8988T (cell line): Measurements from ENCODE around the gene FAM163B.
A peak's percentile ranks its signal among the peaks of the same experiment; 100 is the strongest.

ENCODE experiments used
- DNase-seq: peaks from one replicate; pipeline ENCODE4 v3.0.0; 2011

Gene FAM163B

GRCh38 chr9:133539991-133540697 lies 69.0 kb downstream of the FAM163B start:
- DNase-seq: no peak

DNA sequence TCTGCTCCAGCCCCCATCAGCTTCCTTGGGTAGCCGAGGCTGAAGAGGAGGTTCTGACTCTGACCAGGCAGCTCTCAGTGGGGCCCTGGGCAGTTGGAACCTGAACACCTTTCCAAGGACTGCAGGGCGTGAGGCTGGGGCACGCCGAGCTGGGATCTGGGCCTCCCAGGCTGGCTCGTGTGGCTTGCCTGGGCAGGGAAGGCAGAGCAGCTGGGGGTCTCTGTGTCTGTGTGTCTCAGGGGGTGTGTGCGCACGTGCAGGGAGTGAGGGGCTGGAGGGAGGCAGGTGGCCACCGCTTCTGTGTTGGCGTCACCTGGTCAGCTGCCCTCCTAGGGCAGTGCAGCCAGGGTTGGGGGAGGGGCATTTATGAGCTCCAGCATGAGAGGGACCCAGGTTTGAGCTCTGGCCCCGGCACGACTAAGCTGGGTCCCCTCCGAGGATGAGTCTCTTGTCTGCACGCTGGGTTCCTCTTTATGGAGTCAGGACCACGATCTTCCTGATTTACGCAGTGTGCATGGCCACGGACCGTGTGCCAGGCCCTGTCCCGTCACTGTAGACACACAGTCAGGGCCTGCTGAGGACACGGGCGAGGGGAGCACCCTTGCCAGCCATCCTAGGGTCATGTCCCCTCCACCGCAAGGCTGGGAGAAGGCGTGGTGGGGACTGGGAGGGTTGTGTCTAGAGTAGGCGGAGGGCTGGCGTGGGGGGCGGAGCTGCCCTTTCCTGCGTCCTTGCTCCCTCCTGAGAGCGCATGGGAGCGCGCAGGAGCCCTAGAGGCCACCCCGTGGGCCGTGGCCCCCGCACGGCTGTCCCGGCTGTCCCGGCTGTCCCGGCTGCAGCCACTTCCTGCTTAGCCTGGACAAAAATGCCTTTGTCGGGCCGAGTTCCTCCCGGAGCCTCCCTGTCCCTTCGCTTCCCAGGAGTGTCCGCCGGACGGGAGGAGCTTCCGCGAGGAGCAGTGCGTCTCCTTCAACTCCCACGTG lies 70.0 kb downstream of the FAM163B start:
- no peak for DNase-seq

- DNase-seq: no peak
Measured at GRCh38 chr9:133538176-133538575, 71.0 kb downstream of the FAM163B start.

DNA sequence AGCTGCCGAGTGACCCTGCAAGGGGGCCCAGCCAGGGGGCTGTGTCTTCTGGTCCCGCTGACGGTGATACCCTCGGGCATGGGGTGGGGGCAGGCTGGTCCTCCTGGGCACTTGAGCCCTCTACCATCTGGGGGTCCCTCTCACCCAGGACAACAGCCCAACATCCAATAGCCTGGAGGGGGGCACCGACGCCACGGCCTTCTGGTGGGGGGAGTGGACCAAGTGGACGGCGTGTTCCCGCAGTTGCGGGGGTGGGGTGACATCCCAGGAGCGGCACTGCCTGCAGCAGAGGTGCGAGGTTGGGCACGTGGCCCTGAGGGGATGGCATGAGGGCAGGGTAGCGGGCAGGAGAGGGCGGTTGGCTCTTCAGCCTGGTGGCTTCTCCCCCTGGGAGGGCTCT lies 71.9 kb downstream of the FAM163B start:
- DNase-seq: no peak

GRCh38 chr9:133536536-133536935 lies 72.7 kb downstream of the FAM163B start:
- DNase-seq: no peak

GRCh38 chr9:133536080-133536479 lies 73.1 kb downstream of the FAM163B start:
- DNase-seq: no peak

DNA sequence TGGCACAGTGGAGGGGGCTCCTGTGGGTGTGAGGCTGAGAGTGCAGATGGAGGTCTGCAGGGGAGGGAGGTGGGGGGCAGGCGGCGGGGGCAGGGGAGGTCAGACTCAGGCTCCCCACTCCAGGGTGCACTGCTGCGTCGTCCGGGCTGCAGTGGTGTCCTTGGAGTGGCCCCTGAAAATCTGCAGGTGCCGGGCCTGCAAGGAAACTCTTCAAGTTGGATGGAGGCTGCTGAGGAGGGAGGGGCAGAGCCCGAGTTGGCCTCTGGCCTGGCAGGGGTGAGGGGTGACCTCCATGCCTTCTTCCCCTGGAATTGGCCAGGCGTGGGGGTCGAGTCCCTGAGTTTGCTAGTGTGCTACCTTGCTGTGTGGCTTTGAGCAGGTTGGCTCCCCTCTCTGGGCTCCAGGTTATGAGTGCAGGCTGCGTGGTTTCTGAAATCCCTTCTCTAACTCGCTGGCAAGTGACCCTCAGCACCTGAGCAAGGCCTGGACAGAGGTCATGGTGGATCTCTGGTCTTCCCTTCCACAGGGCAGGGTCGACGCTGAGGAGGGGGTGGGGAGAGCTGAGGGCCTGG lies 73.8 kb downstream of the FAM163B start:
- DNase-seq: no peak

DNA sequence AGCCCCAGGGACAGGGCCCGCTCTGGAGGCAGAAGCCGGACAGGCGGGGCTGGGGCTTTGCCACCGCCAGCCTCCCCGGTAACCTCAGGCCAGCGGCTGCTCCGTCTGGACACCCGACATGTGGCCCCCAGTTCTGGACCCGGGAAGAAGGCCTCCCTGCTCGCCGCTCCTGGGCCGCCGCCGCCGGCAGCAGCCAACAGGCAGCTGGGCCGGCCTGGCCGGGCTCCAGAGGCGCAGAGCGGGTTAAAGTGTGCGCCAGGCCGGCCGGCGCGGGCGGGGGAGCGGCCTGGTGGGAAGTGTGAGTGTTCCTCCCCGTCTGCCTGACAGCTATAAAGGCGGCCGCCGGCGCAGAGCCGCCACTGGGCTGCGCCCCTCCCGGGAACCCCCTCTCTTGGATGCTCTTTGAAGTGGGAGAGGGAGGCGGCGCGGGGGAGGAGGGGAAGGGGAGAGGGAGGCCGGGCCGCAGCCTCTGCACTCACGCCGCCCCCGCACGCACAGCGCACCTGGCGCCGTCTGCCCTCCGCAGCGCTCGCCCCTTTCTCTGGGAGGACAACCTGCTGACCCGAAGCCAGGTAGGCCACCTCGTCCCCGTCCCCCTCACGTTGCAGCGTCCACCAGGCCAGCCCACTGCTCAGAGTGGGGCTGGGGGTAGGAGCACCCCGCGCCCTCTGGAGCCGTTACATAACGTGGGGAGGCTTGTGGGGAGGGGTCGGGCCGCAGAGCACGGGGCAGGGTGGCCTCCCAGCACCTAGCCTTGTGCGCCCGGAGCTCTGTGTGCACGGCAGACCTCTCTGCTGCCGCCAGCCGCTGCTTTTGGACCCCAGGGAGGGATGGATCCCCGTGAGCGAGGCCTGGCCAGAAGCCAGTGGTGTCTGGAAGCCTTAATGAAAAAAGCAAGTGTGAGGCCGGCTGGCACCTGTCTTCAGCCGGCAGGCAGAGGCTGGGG lies 74.6 kb downstream of the FAM163B start, which contains the start of gene ADAMTSL2:
Gene ADAMTSL2, plus strand, starts transcription at position 359 of the 946 bp plus-strand sequence. CDS start 2,009 bp downstream, outside the sequence.
- DNase-seq: no peak

DNA sequence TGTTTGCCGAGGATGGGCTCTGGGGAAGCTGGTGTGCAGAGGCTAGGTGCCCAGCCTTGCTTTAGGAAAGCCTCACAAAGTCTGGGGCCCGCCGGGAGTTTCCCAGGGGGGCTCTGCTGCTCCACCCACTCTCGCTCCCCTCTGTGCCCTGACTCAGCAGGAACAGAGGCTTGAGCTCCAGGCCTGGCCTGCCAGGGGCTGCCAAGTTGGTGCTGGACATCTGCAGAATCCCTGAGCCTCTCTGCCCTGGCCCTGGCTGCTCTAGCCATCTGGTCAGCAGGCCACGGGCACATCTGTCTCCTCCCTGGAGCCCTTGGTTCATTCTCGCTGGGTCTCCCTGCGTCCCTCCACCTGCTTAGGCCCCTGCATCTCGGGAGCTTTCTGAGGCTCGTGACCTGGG lies 75.3 kb downstream of the FAM163B start:
- DNase-seq: no peak

DNA sequence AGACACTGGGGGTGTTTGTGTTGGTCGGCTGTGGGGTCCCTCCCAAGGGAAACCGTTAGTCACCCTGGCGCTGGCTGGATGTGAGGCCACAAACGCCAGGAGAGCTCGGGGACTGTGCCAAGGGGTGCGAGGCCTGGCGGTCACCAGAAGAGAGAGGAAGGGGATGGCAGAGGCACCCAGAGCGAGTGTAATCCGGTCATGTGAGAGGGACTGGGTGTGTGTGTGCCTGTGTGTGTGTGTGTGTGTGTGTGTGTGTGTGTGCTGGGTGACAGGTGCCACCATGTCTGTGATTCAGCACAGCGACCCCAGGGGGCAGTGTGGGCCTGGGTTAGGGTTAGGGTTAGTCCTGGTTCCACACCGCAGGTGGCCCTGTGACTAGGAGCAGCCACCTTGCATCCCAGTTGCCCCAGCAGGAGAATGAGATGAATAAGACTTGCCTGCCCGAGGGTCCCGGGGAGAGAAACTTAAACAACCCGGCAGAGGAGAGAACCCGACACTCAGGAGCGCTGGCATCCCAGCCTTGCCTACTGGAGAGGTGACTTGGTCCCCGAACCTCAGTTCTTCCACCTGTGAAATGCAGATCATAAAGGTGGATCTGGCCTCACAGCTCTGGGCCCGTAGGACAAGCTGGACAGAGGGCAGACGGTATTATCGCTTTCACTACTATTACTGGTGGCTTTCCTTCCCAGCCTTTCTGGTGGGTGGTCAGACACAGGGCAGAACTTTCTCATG lies 76.1 kb downstream of the FAM163B start:
- peak; percentile 96 for DNase-seq

GRCh38 chr9:133531293-133531692 lies 77.9 kb downstream of the FAM163B start:
- no peak for DNase-seq

- no peak for DNase-seq
Measured at GRCh38 chr9:133529874-133530273, 79.3 kb downstream of the FAM163B start.

- no peak for DNase-seq
Measured at GRCh38 chr9:133529457-133529856, 79.7 kb downstream of the FAM163B start.

GRCh38 chr9:133528876-133529241 lies 80.3 kb downstream of the FAM163B start:
- no peak for DNase-seq

DNA sequence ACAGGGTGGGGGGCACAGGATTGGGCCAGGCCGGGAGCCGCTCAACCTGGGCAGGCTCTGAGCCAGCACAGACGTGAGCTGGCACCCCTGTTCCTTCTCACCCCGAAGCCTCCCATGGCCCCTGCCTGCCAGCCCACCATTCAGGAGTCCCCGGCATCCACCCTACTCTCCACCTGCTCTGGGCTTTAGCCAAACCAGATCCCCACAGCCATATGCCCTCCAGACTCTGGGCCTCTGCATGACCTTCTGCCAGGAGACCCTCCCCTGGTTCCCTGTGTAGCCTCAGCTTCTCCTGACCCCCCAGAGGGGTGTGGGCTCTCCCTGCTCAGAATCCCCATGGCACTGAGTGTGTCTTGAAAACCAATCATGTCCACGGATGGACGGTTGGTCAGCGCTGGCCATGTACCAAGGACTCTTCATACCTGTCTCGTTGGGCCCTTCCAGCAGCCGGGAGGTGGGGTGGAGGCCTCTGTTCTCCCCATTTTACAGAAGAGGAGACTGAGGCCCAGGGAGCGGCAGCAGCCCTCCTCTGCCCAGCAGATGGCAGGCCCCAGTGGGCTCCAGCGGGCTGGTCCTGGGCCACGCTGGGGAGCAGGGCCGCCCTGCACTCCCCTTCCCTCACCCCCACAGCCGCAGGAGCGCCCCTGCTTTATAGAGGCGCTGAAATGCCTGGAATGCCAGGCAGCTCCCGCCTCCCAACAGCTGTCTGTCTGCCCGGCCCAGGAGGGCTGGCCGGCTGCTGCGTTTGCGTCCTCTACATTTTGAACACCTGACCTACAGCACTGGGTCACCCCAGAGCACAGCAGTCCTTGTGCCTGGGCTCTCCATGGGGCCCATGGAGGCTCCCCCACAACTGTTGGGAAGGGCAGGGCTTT lies 81.0 kb downstream of the FAM163B start:
- DNase-seq: no peak

- DNase-seq: no peak
Measured at GRCh38 chr9:133527444-133527920, 81.7 kb downstream of the FAM163B start.
